Nephron progenitor cell (in vitro differentiated cells): ENCODE data around the gene MARS2.
"Not testable (repeated sequence)": the region's sequence is repeated elsewhere in the genome, so short reads cannot be mapped to it uniquely, and the experiment has no call there.

Experiments
- DNase-seq: peaks from one replicate; pipeline ENCODE4 v3.0.0; 2021
- H3K27ac Mint-ChIP-seq: 2 replicates; pipeline ENCODE4 v1.8.0; 2021; ENCODE audit warnings: mild to moderate bottlenecking, moderate library complexity, mixed read lengths
- H3K27me3 Mint-ChIP-seq: 2 replicates; pipeline ENCODE4 v1.8.0; 2021; ENCODE audit warnings: mild to moderate bottlenecking, low read depth, mixed read lengths; ENCODE audit not compliant: poor library complexity
- H3K36me3 Mint-ChIP-seq: 2 replicates; pipeline ENCODE4 v1.8.0; 2021; ENCODE audit warnings: low read depth, mixed read lengths
- H3K4me1 Mint-ChIP-seq: 2 replicates; pipeline ENCODE4 v1.8.0; 2021; ENCODE audit warnings: mixed read lengths
- H3K4me3 Mint-ChIP-seq: 2 replicates; pipeline ENCODE4 v1.8.0; 2021; ENCODE audit warnings: mild to moderate bottlenecking, moderate library complexity, mixed read lengths
- H3K9me3 Mint-ChIP-seq: 2 replicates; pipeline ENCODE4 v1.8.0; 2021; ENCODE audit warnings: mild to moderate bottlenecking, moderate library complexity, mixed read lengths
- TF ChIP-seq, protein P1 (sequence below): fragments of 200-600 bp; sonication (generic); IDR thresholded peaks from 2 replicates; pipeline ENCODE4 v1.5.0; 2021; ENCODE audit warnings: antibody characterized with exemption

Gene MARS2

GRCh38 chr2:197710424-197711042 lies 5.4 kb downstream of the MARS2 start:
- Mint-ChIP-seq H3K27me3 (no peaks in the 10 kb centered on the region), H3K4me1 (peaks cover 41% of the 10 kb centered on the region), H3K36me3 (peaks cover 11% of the 10 kb centered on the region), H3K9me3 (no peaks in the 10 kb centered on the region), H3K27ac (no peak overlapping the region), H3K4me3 (no peak overlapping the region)
- TF ChIP-seq, protein P1, sequence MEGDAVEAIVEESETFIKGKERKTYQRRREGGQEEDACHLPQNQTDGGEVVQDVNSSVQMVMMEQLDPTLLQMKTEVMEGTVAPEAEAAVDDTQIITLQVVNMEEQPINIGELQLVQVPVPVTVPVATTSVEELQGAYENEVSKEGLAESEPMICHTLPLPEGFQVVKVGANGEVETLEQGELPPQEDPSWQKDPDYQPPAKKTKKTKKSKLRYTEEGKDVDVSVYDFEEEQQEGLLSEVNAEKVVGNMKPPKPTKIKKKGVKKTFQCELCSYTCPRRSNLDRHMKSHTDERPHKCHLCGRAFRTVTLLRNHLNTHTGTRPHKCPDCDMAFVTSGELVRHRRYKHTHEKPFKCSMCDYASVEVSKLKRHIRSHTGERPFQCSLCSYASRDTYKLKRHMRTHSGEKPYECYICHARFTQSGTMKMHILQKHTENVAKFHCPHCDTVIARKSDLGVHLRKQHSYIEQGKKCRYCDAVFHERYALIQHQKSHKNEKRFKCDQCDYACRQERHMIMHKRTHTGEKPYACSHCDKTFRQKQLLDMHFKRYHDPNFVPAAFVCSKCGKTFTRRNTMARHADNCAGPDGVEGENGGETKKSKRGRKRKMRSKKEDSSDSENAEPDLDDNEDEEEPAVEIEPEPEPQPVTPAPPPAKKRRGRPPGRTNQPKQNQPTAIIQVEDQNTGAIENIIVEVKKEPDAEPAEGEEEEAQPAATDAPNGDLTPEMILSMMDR = no peak
- no peak for DNase-seq

DNA sequence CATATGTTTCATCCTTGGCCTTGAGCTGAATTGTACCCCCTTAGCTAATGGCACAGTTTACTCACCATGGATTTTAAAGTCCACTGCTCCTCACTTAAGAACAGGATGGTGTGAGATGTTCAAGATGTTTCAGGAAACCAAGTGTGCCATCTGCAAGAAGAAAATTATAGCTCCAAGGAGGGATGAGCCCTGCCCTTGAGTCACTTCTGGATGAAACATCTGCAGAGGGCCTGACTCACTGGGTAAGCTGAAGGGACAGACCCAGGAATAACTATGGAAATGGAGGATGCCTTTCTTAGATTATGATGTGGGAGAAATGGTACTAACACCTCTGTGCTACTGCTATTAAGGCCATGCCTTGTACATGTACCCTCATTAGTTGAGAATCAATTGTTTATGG lies 6.4 kb downstream of the MARS2 start:
- no peak for DNase-seq
- TF ChIP-seq, protein P1 = no peak
- Mint-ChIP-seq H3K36me3 (peaks cover 11% of the 10 kb centered on the region), H3K27ac (no peak overlapping the region), H3K4me1 (peaks cover 35% of the 10 kb centered on the region), H3K4me3 (no peak overlapping the region), H3K27me3 (no peaks in the 10 kb centered on the region), H3K9me3 (no peaks in the 10 kb centered on the region)

GRCh38 chr2:197713271-197713670 lies 8.1 kb downstream of the MARS2 start:
- Mint-ChIP-seq H3K4me3 (no peak overlapping the region), H3K27me3 (no peaks in the 10 kb centered on the region), H3K27ac (no peak overlapping the region), H3K36me3 (peaks cover 11% of the 10 kb centered on the region), H3K4me1 (peaks cover 19% of the 10 kb centered on the region), H3K9me3 (no peaks in the 10 kb centered on the region)
- TF ChIP-seq, protein P1 = no peak
- DNase-seq = no peak

- no peak overlapping the region for H3K27ac Mint-ChIP-seq
- TF ChIP-seq, protein P1 = no peak
- no peaks in the 10 kb centered on the region for H3K4me1 Mint-ChIP-seq
- no peaks in the 10 kb centered on the region for H3K36me3 Mint-ChIP-seq
- no peaks in the 10 kb centered on the region for H3K9me3 Mint-ChIP-seq
- no peaks in the 10 kb centered on the region for H3K27me3 Mint-ChIP-seq
- no peak overlapping the region for H3K4me3 Mint-ChIP-seq
- no peak for DNase-seq
Measured at GRCh38 chr2:197717863-197718262, 12.7 kb downstream of the MARS2 start.

GRCh38 chr2:197727011-197727410 lies 21.8 kb downstream of the MARS2 start:
- no peaks in the 10 kb centered on the region for H3K27me3 Mint-ChIP-seq
- no peak overlapping the region for H3K4me3 Mint-ChIP-seq
- H3K27ac Mint-ChIP-seq = no peak overlapping the region
- H3K36me3 Mint-ChIP-seq = peaks cover 8% of the 10 kb centered on the region
- TF ChIP-seq, protein P1 = no peak
- DNase-seq = no peak
- H3K9me3 Mint-ChIP-seq = peaks cover 9% of the 10 kb centered on the region
- peaks cover 8% of the 10 kb centered on the region for H3K4me1 Mint-ChIP-seq

DNA sequence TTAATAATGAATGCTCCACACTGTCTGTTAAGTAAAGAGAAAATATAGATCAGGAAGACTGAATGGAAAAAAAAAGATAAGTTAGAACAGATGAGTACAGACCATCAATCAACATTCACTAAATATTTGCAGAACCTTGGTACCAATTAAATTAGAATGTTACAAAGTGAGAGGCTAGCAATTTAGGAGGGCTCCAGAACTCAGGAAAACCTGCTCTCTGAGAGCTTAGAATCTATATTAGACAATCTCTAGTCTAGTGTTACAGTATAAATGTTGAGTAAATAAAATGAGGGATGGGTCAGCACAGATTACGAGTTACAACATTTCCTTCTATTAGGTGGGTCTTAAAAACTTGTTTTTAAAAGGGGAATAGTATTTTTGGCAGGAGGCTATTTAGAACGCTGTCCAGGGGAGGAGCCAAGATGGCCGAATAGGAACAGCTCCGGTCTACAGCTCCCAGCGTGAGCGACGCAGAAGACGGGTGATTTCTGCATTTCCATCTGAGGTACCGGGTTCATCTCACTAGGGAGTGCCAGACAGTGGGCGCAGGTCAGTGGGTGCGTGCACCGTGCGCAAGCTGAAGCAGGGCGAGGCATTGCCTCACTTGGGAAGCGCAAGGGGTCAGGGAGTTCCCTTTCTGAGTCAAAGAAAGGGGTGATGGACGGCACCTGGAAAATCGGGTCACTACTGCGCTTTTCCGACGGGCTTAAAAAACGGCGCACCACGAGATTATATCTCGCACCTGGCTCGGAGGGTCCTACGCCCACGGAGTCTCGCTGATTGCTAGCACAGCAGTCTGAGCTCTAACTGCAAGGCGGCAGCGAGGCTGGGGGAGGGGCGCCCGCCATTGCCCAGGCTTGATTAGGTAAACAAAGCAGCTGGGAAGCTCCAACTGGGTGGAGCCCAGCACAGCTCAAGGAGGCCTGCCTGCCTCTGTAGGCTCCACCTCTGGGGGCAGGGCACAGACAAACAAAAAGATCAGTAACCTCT lies 23.7 kb downstream of the MARS2 start:
- not testable (repeated sequence) for H3K9me3 Mint-ChIP-seq, H3K36me3 Mint-ChIP-seq, H3K27me3 Mint-ChIP-seq, H3K27ac Mint-ChIP-seq, DNase-seq, H3K4me1 Mint-ChIP-seq
- peak overlapping the region; percentile 7 for H3K4me3 Mint-ChIP-seq
